ENCODE results near the gene MORC3. TPM values are rescaled to one million over a fixed set of nuclear protein-coding genes. Genes with fewer than 3 reads are reported as not detected.
"Not testable (repeated sequence)": the region's sequence is repeated elsewhere in the genome, so short reads cannot be mapped to it uniquely, and the experiment has no call there.

Gene MORC3
- total RNA-seq, 1 donor from 2014 or later, result 26.2 TPM

GRCh38 chr21:36379251-36379650 lies 59.3 kb downstream of the MORC3 start:
- H3K27ac Mint-ChIP-seq, result no peak overlapping the region
- no peak for DNase-seq (ENCODE audit: low spot score)
- peaks cover 16% of the 10 kb centered on the region for H3K36me3 Mint-ChIP-seq (ENCODE audit: low read depth)
- intact Hi-C loops (cut with micrococcal nuclease), result no loop called here
- peaks cover 2% of the 10 kb centered on the region for H3K4me1 Mint-ChIP-seq (ENCODE audit: low read depth)
- no peaks in the 10 kb centered on the region for H3K27me3 Mint-ChIP-seq (ENCODE audit: low read depth)
- no peaks in the 10 kb centered on the region for H3K9me3 Mint-ChIP-seq
- no peak overlapping the region for H3K4me3 Mint-ChIP-seq (ENCODE audit: low read depth)

GRCh38 chr21:36381841-36382589 lies 62.0 kb downstream of the MORC3 start:
- Mint-ChIP-seq H3K4me3 (ENCODE audit: low read depth) (no peak overlapping the region), H3K36me3 (ENCODE audit: low read depth) (peaks cover 13% of the 10 kb centered on the region), H3K4me1 (ENCODE audit: low read depth) (peaks cover 12% of the 10 kb centered on the region), H3K27ac (no peak overlapping the region), H3K9me3 (no peaks in the 10 kb centered on the region), H3K27me3 (ENCODE audit: low read depth) (no peaks in the 10 kb centered on the region)
- DNase-seq (ENCODE audit: low spot score), result no peak
- intact Hi-C loops (cut with micrococcal nuclease), result no loop called here

- intact Hi-C loops (cut with micrococcal nuclease); DNase-seq (ENCODE audit: low spot score); H3K4me3 Mint-ChIP-seq (ENCODE audit: low read depth); H3K9me3 Mint-ChIP-seq; H3K27me3 Mint-ChIP-seq (ENCODE audit: low read depth); H3K27ac Mint-ChIP-seq: not testable (repeated sequence)
- peaks cover 16% of the 10 kb centered on the region for H3K4me1 Mint-ChIP-seq (ENCODE audit: low read depth)
- peaks cover 13% of the 10 kb centered on the region for H3K36me3 Mint-ChIP-seq (ENCODE audit: low read depth)
Observed at GRCh38 chr21:36382722-36383121, 62.7 kb downstream of the MORC3 start.

GRCh38 chr21:36384885-36385232 lies 64.9 kb downstream of the MORC3 start:
- Mint-ChIP-seq H3K36me3 (ENCODE audit: low read depth) (peaks cover 25% of the 10 kb centered on the region), H3K4me1 (ENCODE audit: low read depth) (peaks cover 24% of the 10 kb centered on the region), H3K4me3 (ENCODE audit: low read depth) (no peak overlapping the region), H3K27ac (no peak overlapping the region), H3K9me3 (no peaks in the 10 kb centered on the region), H3K27me3 (ENCODE audit: low read depth) (no peaks in the 10 kb centered on the region)
- intact Hi-C loops (cut with micrococcal nuclease), result loop anchor here (5.0 kb wide), 1 partner anchor 228 kb away; the partner anchor contains the start of gene DOP1B
- DNase-seq (ENCODE audit: low spot score), result no peak

GRCh38 chr21:36385233-36386030 lies 65.4 kb downstream of the MORC3 start, which contains the start of gene CHAF1B:
TSS of gene CHAF1B (plus strand) at chr21:36385392. CDS start at chr21:36386137, 745 bp downstream.
- H3K9me3 Mint-ChIP-seq, result no peaks in the 10 kb centered on the region
- intact Hi-C loops (cut with micrococcal nuclease), result loop anchor here (5.0 kb wide), 1 partner anchor 228 kb away; the partner anchor contains the start of gene DOP1B

GRCh38 chr21:36386031-36386642 lies 66.1 kb downstream of the MORC3 start:
- intact Hi-C loops (cut with micrococcal nuclease), result loop anchor here (5.0 kb wide), 1 partner anchor 229 kb away; the partner anchor contains the start of gene DOP1B

More at GRCh38 chr21:36385233-36386030, 65.4 kb downstream of the MORC3 start, which contains the start of gene CHAF1B:
- H3K36me3 Mint-ChIP-seq (ENCODE audit: low read depth), result peaks cover 25% of the 10 kb centered on the region
- H3K27ac Mint-ChIP-seq, result peak within 1 kb of the TSS; percentile 53
- H3K4me3 Mint-ChIP-seq (ENCODE audit: low read depth), result peak within 1 kb of the TSS; percentile 82
- no peaks in the 10 kb centered on the region for H3K27me3 Mint-ChIP-seq (ENCODE audit: low read depth)
- peak; percentile 83 for DNase-seq (ENCODE audit: low spot score)
- peaks cover 24% of the 10 kb centered on the region for H3K4me1 Mint-ChIP-seq (ENCODE audit: low read depth)

GRCh38 chr21:36388096-36388495 lies 68.1 kb downstream of the MORC3 start:
- H3K36me3 Mint-ChIP-seq (ENCODE audit: low read depth), result peaks cover 45% of the 10 kb centered on the region

More at GRCh38 chr21:36386031-36386642, 66.1 kb downstream of the MORC3 start:
- peak overlapping the region; percentile 53 for H3K27ac Mint-ChIP-seq
- H3K9me3 Mint-ChIP-seq, result no peaks in the 10 kb centered on the region
- no peaks in the 10 kb centered on the region for H3K27me3 Mint-ChIP-seq (ENCODE audit: low read depth)
- H3K36me3 Mint-ChIP-seq (ENCODE audit: low read depth), result peaks cover 28% of the 10 kb centered on the region
- peak overlapping the region; percentile 82 for H3K4me3 Mint-ChIP-seq (ENCODE audit: low read depth)
- no peak for DNase-seq (ENCODE audit: low spot score)
- peaks cover 24% of the 10 kb centered on the region for H3K4me1 Mint-ChIP-seq (ENCODE audit: low read depth)

GRCh38 chr21:36388835-36389234 lies 68.8 kb downstream of the MORC3 start:
- DNase-seq (ENCODE audit: low spot score), result no peak
- intact Hi-C loops (cut with micrococcal nuclease), result loop anchor here (5.0 kb wide), 1 partner anchor 232 kb away; the partner anchor contains the start of gene DOP1B
- Mint-ChIP-seq H3K27me3 (ENCODE audit: low read depth) (no peaks in the 10 kb centered on the region), H3K27ac (no peak overlapping the region), H3K36me3 (ENCODE audit: low read depth) (peaks cover 49% of the 10 kb centered on the region), H3K4me3 (ENCODE audit: low read depth) (no peak overlapping the region), H3K4me1 (ENCODE audit: low read depth) (peaks cover 21% of the 10 kb centered on the region), H3K9me3 (no peaks in the 10 kb centered on the region)

More at GRCh38 chr21:36388096-36388495, 68.1 kb downstream of the MORC3 start:
- Mint-ChIP-seq H3K27me3 (ENCODE audit: low read depth) (no peaks in the 10 kb centered on the region), H3K27ac (no peak overlapping the region), H3K4me1 (ENCODE audit: low read depth) (peaks cover 21% of the 10 kb centered on the region), H3K4me3 (ENCODE audit: low read depth) (no peak overlapping the region), H3K9me3 (no peaks in the 10 kb centered on the region)
- intact Hi-C loops (cut with micrococcal nuclease), result loop anchor here (5.0 kb wide), 1 partner anchor 231 kb away; the partner anchor contains the start of gene DOP1B
- DNase-seq (ENCODE audit: low spot score), result no peak

- H3K4me3 Mint-ChIP-seq (ENCODE audit: low read depth); H3K27me3 Mint-ChIP-seq (ENCODE audit: low read depth); DNase-seq (ENCODE audit: low spot score); H3K9me3 Mint-ChIP-seq; intact Hi-C loops (cut with micrococcal nuclease); H3K27ac Mint-ChIP-seq: not testable (repeated sequence)
- Mint-ChIP-seq H3K4me1 (ENCODE audit: low read depth) (peaks cover 14% of the 10 kb centered on the region), H3K36me3 (ENCODE audit: low read depth) (peaks cover 67% of the 10 kb centered on the region)
Observed at GRCh38 chr21:36391649-36392048, 71.7 kb downstream of the MORC3 start.

GRCh38 chr21:36395353-36396111 lies 75.5 kb downstream of the MORC3 start:
- intact Hi-C loops (cut with micrococcal nuclease), result no loop called here
- H3K4me3 Mint-ChIP-seq (ENCODE audit: low read depth), result no peak overlapping the region
- H3K27ac Mint-ChIP-seq, result no peak overlapping the region
- H3K4me1 Mint-ChIP-seq (ENCODE audit: low read depth), result no peaks in the 10 kb centered on the region
- no peaks in the 10 kb centered on the region for H3K9me3 Mint-ChIP-seq
- no peaks in the 10 kb centered on the region for H3K27me3 Mint-ChIP-seq (ENCODE audit: low read depth)
- peaks cover 67% of the 10 kb centered on the region for H3K36me3 Mint-ChIP-seq (ENCODE audit: low read depth)
- no peak for DNase-seq (ENCODE audit: low spot score)

GRCh38 chr21:36396325-36396724 lies 76.3 kb downstream of the MORC3 start:
- H3K36me3 Mint-ChIP-seq (ENCODE audit: low read depth), result peaks cover 66% of the 10 kb centered on the region
- H3K27ac Mint-ChIP-seq, result no peak overlapping the region

GRCh38 chr21:36396971-36397370 lies 77.0 kb downstream of the MORC3 start:
- no peaks in the 10 kb centered on the region for H3K27me3 Mint-ChIP-seq (ENCODE audit: low read depth)
- H3K9me3 Mint-ChIP-seq, result no peaks in the 10 kb centered on the region
- no peak for DNase-seq (ENCODE audit: low spot score)
- peaks cover 64% of the 10 kb centered on the region for H3K36me3 Mint-ChIP-seq (ENCODE audit: low read depth)
- H3K4me1 Mint-ChIP-seq (ENCODE audit: low read depth), result no peaks in the 10 kb centered on the region
- H3K27ac Mint-ChIP-seq, result no peak overlapping the region
- intact Hi-C loops (cut with micrococcal nuclease), result no loop called here
- no peak overlapping the region for H3K4me3 Mint-ChIP-seq (ENCODE audit: low read depth)

More at GRCh38 chr21:36396325-36396724, 76.3 kb downstream of the MORC3 start:
- no peak overlapping the region for H3K4me3 Mint-ChIP-seq (ENCODE audit: low read depth)
- no peaks in the 10 kb centered on the region for H3K27me3 Mint-ChIP-seq (ENCODE audit: low read depth)
- DNase-seq (ENCODE audit: low spot score), result no peak
- H3K9me3 Mint-ChIP-seq, result no peaks in the 10 kb centered on the region
- intact Hi-C loops (cut with micrococcal nuclease), result no loop called here
- no peaks in the 10 kb centered on the region for H3K4me1 Mint-ChIP-seq (ENCODE audit: low read depth)
